Measurements from ENCODE around the gene EHBP1L1.
"Not testable (repeated sequence)": the region's sequence is repeated elsewhere in the genome, so short reads cannot be mapped to it uniquely, and the experiment has no call there.

EHBP1L1 gene

DNA sequence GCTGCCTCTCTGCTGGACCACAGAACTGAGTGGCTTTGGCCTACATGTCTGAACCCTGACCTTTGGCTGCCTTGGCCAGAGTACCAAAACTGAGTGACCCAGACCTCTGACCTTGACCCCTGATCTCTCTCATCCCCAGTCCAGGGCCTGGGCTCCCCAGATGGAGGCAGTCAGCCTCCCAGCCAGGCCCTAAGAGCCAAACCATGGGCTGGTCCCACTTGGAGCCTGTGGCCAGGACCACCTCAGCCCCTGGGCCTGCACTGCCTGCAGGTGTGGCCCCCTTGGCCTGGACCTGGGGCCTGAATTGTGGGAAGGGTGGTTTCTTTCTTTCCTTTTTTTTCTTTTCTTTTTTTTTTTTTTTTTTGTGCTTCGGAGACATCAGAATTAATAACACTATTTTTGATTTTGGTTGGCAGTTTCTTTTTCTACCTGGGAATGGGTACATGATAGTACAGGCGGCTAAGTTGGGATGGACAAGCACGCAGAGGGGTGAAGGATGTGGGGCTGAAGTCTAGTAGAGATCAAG, 61.2 kb downstream of the EHBP1L1 start:
- DNase-seq, result no peak

DNA sequence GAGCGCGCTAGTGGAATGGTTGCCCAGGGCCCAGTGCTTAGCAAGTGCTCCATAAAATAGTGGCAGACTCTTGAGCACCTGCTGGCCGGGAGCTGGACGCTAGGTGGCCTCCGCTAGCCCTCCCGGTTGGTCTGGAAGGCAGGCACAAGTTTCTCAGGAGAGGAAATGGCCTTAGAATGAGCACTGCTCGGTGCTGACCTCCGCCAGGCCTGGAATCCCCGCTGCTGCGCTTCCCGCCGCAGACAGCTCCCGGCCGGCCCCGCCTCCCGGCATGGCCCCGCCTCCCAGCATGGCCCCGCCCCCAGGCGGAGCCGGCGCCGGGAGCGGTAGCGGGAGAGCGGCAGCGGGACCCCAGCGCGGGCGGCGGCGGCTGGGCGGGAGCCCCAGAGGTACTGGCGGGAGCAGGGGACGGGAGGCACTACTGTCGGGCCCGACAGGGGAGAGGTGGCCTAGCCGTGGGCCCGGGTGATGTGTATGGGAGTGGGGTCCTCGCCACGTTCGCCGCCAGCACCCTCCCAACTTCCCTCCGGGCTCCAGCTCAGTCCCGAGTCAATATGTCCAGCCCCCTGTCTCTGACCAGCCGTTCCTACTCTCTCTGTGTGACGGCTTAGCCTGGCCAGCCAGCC, 62.1 kb downstream of the EHBP1L1 start, which contains the start of gene SIPA1:
Gene SIPA1, plus strand, starts transcription at position 308 of the 626 bp plus-strand sequence. CDS start 2,821 bp downstream, outside the sequence.
- DNase-seq, result peak; percentile 59 to 77 (median 71)

DNA sequence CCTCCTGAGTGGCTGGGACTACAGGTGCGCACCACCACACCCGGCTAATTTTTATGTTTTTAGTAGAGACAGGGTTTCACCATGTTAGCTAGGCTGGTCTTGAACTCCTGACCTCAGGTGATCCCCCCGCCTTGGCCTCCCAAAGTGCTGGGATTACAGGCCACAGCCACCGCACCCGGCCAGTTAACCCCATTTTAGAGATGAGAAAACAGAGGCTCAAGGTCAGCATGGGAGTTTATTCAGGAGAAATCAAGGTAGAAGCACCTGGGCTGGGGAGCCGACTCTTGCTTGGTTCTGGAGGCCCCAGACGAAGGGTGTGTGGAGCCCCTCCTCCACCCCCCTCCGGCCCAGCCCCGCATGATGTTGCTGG, 63.4 kb downstream of the EHBP1L1 start:
- DNase-seq, result not testable (repeated sequence)

DNA sequence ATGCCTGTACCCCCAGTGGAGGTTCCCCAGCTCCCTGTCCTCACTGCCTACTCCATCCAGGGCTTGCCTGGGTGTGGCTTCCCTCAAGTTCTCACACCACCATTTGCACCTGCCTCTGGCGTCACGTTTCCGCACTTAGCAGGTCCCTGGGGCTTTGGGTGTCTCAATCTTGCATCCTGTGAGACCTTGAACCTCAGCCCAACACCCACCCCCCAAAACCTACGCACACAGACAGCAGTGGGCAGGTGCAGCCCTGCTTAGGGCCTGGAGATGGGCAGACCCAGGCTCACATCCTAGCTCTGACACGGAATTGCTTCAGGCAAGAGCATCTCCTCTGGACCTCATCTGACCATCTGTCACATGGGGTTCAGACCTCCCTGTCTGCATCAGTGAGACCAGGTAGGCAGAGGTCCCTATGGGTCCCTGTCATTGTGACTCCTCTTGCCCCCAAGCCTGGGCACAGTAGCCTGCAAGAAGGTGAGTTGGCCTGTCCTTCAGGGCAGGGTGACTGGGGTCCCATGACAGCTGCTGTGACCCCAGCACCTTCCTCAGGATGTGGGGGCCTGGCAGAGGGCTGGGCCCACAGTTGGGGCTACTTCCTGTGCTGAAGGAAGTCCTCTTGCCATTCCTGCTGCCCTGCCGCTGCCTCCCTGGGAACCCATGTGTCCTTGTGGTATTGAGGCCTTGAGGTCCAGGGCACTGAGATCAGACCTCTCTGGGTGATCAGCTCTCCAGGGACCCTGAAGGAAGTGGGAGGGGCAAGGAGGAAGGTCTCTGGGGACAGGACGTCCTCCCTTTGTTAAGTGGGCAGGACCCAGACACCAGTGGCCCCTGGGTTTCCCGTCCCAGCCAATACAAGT, 64.0 kb downstream of the EHBP1L1 start:
- DNase-seq, result peak in 3 of 5 experiments; percentile 69 to 97 (median 92)

DNA sequence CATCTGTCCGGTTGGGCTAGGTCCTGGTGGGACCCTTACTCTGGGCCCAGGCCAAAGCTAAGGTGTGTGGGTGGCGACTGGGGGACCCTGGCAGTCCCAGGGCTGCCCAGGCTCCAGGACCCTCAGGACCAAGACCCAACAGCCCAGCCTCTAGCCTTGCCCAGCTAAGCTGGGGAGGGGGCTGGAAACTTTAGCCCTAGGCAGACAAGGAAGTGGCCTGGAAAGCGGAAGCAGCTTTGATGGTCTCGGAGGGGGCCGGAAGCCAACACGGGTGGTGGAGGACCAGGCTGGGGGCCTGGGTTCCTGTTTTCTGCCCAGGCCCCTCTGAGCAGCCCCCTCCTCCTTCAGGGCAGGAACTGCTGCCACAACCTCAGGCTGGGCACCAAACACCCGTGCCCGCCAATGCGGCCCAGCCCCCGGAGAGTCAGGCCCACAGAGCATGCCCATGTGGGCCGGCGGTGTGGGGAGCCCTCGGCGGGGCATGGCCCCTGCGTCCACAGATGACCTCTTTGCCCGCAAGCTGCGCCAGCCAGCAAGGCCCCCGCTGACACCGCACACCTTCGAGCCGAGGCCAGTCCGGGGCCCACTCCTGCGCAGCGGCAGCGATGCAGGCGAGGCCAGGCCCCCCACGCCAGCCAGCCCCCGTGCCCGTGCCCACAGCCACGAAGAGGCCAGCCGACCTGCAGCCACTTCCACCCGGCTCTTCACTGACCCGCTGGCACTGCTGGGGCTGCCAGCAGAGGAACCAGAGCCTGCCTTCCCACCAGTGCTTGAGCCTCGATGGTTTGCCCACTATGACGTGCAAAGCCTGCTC, 64.8 kb downstream of the EHBP1L1 start:
- DNase-seq, result peak in 2 of 5 experiments; percentile 56 to 79

DNA sequence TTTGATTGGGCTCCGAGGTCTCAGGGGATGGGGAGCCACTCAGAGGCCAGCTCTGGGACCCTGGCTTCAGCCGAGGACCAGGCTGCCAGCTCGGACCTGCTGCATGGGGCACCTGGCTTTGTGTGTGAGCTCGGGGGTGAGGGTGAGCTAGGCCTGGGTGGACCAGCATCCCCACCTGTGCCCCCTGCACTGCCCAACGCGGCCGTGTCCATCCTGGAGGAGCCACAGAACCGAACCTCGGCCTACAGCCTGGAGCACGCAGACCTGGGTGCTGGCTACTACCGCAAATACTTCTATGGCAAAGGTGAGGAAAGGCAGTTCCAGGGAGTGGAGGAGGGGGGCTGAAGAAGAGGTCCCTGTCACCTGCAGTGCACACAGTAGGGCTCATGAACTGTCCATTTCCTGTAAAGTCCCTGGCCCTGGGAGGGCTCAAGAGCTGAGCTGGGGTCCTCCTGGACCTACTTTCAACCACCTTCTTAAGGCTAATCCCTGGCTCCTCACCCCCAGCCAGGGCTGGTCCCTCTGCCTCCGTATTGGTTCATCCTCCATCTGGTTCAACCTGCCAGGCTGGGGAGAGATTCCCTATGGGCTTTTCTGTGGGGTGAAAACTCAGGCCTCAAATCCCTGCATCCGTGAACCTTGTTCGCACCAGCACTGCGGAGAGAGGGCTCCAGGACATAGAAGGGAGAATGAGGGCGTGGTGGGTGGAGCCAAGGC, 65.6 kb downstream of the EHBP1L1 start:
- DNase-seq, result no peak

Data from T-helper 2 cell (primary cell).